NCI-H2227 treated with DMSO at 0.1 percent for 48 hours (cell line): ENCODE results near the gene APLP1.
A peak's percentile ranks its signal among the peaks of the same experiment; 100 is the strongest.
"Not testable (repeated sequence)": the region's sequence is repeated elsewhere in the genome, so short reads cannot be mapped to it uniquely, and the experiment has no call there.

Source experiments
- DNase-seq: peaks from one replicate; lab custom pipeline; 2025; lab: John Stamatoyannopoulos, UW

Gene APLP1

GRCh38 chr19:35868172-35868822 is at the start of gene APLP1:
Gene APLP1 (plus strand): TSS chr19:35868574. CDS start chr19:35868637, 63 bp downstream.
- peak; percentile 98 for DNase-seq

GRCh38 chr19:35822579-35822978 is 45.8 kb upstream of the APLP1 start:
- DNase-seq, result no peak

GRCh38 chr19:35824150-35824549 is 44.2 kb upstream of the APLP1 start:
- no peak for DNase-seq

DNA sequence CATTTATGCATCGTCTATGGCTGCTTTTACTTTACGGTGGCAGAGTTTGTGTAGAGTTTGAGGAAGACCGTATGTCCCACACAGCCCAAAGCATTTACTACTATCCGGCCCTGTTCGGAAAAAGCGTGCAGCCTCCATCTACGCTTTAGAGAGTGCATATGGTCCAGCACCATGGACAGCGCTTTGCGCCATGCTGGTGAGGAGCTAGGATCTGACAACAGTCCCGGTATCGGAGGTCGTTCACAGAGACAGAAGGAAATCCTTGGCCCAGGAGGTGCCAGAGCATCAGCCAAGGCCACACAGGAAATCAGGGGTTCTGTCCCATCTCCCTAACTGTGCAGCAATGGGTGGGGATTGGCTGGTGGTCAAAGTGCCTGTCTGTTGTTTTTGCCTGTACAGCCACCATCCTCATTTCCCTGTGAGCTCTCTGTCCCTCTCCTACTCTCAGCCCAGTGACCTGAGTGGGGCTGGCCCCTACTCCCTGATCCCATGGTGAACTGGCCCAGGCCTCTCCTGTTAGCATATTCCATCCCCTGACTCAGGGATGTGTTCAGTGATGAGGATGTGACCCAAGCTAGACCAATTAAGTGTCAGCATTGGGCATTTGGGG is 39.6 kb upstream of the APLP1 start:
- no peak for DNase-seq

DNA sequence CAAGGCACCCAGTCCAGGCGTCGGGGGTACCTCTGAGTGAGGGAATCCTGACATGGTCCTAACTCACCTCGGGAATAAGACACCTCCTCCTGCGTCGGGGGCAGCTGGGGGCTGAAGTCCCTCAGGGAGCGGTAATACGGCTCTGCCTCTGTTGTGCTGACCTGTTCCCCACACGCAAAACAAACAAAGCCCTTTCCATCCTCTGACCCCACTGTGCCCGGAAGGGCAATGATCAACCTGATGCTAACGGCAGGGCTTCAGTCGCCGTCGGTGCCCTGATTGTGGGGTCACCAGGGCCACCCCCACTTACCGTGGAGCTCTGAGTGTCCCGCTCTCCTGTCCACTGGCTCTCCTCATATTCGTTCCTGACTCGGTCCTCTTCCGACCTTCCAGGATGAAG is 37.4 kb upstream of the APLP1 start:
- no peak for DNase-seq

- no peak for DNase-seq
These were observed 36.3 kb upstream of the APLP1 start for GRCh38 chr19:35832054-35832453.

DNA sequence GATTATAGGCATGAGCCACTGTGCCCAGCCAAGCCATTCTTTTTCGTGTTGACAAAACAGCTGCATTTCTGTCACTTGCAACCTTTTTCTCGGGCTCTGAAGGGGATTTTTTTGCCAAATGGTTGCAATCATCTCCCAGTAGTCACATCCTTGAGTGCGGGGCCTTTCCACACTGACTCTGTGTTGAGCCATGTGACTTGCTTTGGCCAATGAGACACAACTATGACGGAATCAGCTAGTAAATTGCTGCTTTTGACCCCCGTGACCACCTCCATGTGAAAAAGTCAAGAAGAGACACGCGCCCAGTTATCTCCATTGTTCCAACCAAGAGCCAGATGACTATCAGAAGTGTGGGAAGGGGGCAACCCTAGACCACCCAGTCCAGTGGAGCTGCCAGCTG is 34.4 kb upstream of the APLP1 start:
- no peak for DNase-seq

DNA sequence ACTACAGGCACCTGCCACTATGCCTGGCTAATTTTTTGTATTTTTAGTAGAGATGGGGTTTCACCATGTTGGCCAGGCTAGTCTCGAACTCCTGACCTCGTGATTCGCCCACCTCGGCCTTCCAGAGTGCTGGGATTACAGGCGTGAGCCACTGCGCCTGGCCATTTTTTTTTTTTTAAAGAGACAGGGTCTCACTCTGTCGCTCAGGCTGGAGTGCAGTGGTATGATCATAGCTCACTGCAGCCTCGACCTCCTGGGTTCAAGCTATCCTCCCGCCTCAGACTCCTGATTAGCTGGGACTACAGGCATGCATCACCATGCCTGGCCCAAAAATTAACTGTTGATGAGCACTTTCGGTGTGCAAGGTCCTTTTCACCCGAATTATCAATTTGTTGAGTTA is 32.3 kb upstream of the APLP1 start:
- DNase-seq, result not testable (repeated sequence)

DNA sequence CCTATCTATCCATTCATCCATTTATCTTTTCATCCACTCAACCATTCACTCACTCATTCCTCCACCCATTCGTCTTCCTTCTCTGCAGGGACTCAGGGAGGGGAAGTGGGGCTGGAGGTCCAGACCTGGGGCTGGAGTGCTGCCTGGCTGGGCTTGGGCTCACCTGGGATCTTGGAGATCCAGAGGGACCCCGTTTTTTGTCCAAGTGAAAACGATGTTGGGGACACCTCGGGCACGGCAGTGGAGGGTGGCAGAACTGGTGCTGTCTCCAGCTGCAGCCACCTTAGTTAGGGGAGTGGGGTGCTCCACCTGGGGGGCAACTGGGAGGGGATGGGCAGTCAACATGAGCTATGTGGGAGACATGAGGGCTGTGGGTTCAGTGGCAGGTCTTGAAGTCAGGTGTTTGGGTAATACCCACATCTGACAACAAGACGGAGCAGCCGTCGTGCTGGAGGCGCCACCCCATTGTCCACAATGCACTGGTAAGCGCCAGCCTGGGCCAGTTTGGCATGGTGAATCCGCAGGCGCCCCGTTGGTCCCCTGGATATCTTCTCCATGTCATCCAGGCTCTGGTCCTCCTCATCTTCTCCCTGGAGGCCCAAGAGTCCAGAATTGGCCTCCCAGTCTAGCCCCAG is 26.3 kb upstream of the APLP1 start:
- no peak for DNase-seq

DNA sequence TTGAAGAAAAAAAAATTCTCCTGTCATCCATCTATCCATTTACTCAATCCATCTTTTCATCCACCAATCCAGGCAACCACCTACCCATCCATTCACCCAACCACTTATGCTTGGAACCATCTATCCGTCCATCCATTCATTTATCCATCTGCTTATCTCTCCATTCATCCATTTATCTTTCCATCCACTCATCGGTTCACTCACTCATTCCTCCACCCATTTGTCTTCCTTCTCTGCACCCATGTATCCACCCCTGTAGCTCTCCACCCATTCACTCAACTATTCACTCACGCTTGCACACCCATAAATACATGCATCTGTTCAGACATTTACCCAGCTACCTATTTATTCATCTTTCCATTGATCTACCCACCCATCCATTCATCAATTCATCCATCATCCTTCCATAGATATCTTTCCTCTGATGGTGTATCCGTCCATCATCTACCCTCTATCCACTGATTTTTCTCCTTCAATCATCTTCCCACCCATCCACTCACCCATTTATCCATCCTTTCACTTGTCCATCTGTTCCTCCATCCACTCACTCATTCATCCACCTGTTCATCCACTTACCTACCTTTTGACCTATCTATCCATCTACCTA is 25.6 kb upstream of the APLP1 start:
- no peak for DNase-seq

- DNase-seq, result peak; percentile 81
These were observed 24.5 kb upstream of the APLP1 start for GRCh38 chr19:35843676-35844481.

- DNase-seq, result no peak
These were observed 23.7 kb upstream of the APLP1 start for GRCh38 chr19:35844482-35845214.

DNA sequence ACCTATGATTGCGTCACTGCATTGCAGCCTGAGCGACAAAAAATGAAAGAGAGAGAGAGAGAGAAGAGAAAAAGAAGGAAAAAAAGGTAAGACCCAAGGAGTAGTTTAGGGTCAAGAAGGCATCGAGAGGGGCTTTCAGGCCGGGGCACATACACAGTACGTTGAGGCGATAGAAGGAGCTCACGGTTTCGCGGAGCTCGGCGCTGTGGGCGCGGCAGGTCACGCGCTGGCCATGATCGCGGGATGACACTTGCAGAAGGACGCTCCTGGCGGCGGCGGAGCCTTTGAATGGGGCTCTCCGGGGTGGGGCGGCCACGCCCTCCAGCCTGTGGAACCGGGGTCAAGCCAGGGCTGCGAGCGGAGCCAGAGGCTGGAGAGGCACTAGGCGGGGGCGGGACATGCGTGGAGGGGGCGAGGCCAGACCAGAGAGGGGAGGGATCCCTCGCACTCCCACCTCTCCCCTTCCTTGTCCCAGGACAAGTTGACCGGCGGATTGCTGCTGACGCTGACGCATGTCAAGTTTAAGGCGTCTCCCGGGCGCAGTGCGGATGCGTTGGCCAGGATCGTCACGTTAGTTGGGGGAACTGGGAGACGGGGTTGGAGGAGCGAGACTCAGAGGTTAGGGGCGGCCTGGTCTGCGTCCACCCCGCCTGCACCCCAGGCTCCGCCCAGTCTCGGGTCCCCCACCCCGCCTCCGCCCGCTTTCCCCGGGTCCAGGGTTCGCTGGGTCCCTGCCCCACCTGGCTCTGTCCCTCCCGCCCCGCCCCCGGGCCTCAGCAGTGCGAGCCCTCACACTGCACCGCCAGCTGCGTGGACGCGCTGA is 22.9 kb upstream of the APLP1 start:
- peak; percentile 59 for DNase-seq

DNA sequence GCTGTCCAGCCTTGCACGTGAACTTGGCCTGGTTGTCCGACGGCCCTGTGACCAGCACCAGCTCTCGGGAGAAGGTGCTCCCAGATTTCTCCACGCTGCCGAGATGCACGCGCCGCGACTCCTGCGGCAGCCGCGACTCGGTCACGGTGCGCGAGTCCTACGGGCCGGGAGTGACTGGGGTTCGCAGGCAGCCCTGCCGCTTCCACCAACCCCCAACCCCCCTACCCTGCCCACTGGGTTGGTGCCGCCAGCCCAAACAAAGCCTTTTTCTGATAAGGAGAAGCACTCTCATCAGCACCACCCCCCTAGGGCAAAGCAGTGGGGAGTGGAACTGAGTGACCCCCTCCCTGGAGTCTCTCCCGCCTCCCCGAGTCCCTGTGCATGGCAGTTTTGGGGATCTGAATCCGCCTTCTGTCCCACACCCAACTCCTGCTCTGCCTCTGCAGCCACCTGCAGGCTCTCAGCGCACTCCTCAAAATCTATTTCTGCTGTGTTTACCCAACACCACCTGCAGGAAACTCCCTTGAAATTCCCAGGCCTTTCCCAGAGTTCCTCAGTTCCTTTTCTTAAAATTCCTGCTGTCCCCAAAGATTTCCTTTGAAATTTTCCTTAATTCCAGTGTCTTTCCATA is 22.2 kb upstream of the APLP1 start:
- peak; percentile 70 for DNase-seq

GRCh38 chr19:35847911-35848310 is 20.5 kb upstream of the APLP1 start:
- DNase-seq, result no peak

DNA sequence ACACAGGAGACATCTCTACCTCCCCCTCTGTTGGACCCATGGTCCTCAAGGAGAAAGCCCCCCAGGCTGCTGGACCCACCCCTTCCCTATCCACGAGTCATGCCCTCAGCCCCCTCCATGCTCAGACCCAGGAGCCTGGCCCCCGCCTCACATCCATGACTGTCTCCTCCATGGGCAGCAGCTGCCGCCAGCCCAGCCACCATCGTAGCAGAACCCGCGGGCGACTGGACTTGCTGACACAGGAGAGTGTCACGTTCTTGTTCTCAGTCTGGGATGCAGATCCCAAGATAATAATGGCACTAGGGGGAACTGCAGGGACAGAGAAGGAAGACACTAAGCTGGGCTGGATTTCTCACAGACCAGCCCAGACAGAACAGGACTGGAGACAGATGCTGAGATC is 19.9 kb upstream of the APLP1 start:
- no peak for DNase-seq

DNA sequence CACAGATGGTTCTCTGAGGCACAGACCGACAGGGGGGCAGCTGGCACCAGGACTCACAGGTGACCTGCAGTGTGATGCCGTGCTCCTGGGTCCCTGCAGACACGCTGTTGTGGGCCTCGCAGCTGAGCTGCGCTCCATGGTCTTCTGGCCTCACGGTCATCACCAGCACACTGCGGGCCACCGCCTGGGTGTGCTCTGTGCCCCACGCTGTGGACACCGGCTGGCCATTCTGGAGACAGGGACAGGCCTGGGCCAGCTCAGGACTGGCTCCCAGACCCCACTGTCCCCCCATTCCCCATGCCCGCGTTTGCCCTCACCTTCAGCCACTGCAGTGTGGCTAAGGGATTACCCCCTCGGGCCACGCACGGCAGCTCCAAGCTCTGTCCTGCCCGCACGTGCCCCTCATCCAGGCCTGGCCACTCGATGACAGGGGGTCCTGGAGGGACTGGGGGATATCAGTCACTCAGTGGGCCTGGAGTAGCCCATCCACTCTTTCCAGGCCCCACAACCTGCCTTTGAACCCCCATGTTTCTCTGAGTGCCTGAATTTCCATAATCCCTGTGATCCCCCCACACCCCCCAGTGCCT is 19.4 kb upstream of the APLP1 start:
- DNase-seq, result no peak

- no peak for DNase-seq
These were observed 17.0 kb upstream of the APLP1 start for GRCh38 chr19:35851213-35852028.
